Frontal cortex (tissue), 4 donors: ENCODE measurements around the gene TMTC1. TPM values are rescaled to one million over a fixed set of nuclear protein-coding genes. Genes with fewer than 3 reads are reported as not detected.

Experiments
- DNase-seq, 2 donors: peaks; one replicate each; pipeline ENCODE4 v3.0.0; 2012; ENCODE audit warnings: low spot score in 2 of 2
- FAIRE-seq: peaks from 2 replicates; lab custom pipeline; 2012; peaks lifted over from hg19 to GRCh38; lab: Jason Lieb, UNC
- total RNA-seq: library from RNA; depleted of rRNA; stranded (reverse); fragments of >200 nt; gene quantifications from one replicate; pipeline ENCODE4 v1.2.3, GENCODE V29; 2014
- donor health status: control.
- donor health status: control.
- donor health status: control.

The TMTC1 gene
- total RNA-seq, 1 donor from 2014 or later = 17.1 TPM

DNA sequence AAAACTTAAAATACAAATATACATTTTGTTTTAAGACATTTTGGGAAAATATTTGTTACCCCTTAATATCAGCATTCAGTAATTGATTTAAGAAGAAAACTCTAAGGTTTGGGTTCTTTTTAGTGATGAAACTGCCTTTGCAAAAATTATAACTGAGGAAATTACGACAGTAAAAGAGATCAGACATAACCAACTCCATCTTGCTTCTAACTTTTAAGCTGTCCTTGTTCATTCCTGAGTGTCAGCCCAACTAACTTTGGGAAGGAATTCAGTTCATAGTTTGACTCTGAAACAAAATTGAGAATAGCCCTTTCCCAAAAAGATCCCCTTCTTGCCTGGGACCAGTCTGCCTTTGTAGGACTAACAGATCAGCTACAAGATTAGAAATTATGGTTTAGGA, 93.0 kb downstream of the TMTC1 start:
- FAIRE-seq (no peak), DNase-seq (no peak)

DNA sequence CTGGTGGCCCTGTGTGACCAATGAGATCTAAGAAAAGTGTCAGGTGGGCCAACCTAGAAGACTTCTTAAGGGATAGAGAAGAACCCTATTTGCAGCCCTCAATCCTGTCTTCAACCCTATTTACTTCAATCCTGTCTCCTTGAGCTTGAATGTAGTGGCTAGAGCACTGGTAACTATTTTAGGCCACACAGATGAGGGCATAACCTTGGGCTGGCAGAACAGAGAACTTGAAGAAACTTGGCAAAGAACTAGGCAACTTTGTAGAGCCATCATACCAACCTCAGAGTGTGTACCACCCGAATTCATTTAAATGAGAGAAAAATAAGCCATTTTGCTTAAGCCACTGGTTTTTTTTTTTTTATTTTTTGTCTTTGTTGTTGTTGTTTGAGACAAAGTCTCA, 94.8 kb downstream of the TMTC1 start:
- DNase-seq (no peak), FAIRE-seq (no peak)

DNA sequence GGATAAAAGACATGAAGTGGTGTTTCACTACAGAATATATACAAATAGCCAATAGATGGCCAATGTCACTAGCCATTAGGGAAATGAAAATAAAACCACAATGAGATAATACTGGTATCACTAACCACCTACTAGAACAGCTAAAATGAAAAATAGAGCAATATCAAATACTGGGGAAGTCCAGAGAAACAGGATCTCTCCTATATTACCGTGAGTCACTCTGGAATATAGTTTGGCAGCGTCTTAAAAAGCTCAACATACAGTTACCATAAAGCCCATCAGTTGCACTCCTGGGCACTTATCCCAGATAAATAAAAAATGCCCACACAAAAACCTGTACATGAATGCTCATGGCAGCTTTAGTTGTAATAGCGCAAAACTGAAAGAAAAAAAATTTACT, 101.7 kb downstream of the TMTC1 start:
- FAIRE-seq (no peak), DNase-seq (no peak)

DNA sequence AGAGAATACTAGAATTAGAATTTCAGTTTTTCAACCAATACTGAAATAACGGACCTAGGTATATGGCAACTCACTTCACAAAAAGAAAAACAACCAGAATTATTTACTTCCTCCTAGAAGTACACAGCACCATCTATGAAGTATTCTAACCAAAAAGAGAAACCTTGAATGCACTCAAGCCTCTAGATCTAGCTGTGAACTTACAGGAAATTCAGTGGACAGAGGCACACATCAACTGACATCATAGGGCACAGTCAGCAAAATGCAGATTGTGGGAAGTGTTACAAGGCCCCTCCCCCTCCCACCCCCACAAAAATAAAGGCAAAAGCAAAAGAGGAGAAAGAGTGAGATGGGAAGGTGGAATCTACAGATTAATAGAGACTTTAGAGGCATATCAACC, 102.4 kb downstream of the TMTC1 start:
- no peak for FAIRE-seq

DNA sequence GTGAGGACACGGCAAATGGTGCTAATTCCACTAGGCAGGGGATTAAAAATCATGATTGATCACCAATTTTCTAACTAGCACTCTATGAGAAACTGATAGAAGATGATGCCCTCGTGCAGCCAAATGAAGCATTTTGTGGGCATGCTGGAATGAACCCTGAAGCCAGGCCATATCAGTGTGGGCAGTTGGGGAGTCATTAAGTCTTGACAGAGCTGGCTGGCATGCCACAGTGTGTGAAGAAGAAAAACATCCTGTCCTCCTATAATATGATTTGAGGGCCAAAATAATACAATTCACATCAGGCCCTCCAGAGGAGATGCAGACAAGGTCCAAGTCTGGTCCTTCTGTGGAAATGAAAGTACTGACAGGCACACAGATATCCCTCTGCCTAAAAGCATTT, 107.1 kb downstream of the TMTC1 start:
- no peak for FAIRE-seq
- DNase-seq = no peak

More for the DNA sequence above, 102.4 kb downstream of the TMTC1 start:
- DNase-seq = no peak

DNA sequence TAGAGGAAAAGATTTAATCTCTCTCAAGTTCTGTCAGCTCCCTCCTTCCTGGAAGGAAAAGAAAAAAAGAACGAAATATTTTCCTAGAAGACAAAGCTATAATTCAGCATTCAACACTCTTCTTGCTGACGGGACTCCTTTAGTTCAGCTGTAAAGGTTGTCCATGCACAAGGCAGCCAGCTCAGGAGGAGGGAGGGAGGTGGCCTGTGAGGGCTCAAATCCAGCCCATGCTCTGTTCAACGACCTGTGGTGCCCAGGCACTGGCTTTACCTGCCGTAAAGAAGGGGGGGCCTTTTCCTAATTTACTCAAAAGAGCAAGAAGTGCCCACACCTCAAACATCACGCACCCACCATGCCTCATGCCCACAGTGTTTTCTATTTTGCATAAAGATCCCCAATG, 109.3 kb downstream of the TMTC1 start:
- DNase-seq (no peak), FAIRE-seq (no peak)

DNA sequence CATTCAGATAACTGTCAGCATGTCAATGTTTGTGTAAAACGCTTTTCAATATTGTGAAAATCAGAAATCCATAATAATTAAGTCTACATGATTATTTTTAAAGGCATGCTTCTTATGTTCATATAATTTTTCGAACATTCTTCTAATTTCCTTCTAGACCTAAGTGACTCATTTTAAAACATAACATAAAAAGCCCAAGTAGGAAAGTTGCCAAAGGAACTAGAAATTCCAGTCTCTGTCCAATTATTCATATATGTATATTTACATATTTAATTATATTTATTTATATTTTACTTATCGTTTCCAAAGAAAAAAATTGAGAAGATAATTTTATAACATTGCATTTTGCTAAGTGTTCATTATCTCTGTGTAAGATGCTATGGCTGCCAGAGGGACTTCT, 110.4 kb downstream of the TMTC1 start:
- no peak for FAIRE-seq
- DNase-seq = no peak

DNA sequence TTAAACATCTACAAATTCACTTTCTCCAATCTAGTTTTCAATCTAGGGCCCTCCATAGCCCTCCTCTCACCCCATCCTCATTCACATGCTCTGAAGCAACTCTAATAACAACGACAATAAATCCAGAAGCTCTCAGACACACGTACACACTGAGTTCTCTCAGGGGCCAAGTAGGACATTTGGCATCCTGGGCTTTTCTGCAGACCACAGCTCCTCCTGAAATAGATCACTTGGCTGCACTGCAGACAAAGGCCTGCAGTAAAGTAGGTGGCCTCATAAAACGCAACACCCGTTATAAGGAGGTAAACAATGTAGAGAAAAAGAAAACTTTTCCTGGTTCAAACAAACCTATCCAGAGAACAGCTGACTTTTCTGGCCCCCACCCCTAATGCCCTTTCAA, 111.2 kb downstream of the TMTC1 start:
- no peak for FAIRE-seq
- no peak for DNase-seq

DNA sequence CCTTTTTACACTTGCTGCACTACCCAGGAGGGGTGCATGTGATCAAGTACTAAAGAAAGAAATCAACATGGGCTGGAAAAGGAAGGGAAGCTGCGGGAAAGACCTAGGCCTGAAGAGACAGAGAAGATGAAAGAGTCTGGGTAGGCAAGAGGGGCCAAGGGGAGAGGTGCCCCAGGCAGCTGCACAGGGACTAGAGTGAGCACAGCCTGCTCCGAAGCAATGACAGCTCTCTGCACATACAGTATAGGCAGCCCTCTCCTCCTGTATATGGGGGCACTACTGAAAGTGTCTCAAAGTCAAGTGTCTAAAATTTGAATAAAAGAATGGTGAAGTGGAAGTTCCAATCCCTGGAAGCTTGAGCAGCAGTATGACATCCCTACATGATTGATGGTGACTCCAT, 112.0 kb downstream of the TMTC1 start:
- no peak for FAIRE-seq
- DNase-seq = no peak

DNA sequence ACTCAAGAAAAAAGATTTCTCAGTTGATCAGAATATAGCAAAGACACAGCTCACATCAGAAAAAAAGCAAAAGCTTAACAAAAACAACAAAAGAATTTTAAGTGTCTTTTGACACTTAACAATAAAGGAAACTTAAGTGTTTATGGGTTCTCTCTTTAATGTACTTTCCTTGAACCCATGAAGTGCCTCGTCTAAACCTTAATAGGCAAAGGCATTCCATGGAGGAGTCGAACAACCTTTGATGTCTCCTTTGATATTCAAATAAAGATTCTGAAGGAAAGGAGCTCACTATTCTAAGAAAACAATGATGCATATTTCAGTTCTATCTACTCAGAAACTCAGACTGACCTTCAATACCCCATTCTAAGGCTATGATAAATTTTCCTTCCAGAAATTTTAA, 116.7 kb downstream of the TMTC1 start:
- no peak for DNase-seq
- FAIRE-seq = no peak

DNA sequence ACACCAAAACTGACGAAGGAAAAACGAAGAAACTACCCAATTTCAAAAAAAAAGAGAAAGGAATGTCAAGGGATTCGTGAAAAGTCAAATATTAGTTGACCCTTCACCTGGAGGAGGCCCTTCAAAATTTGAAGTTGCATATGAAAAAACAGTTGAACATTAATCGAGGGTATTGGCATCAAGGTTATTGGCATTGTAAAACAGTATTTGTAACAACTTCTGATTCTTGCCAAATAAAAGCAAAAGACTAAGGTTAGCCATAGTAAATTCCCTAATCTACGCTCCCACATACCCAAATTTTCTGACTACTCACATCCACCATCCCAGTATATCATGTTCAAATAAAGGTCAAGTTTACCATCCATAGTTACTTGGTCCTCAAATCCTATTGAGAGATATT, 118.6 kb downstream of the TMTC1 start:
- FAIRE-seq (no peak), DNase-seq (no peak)

DNA sequence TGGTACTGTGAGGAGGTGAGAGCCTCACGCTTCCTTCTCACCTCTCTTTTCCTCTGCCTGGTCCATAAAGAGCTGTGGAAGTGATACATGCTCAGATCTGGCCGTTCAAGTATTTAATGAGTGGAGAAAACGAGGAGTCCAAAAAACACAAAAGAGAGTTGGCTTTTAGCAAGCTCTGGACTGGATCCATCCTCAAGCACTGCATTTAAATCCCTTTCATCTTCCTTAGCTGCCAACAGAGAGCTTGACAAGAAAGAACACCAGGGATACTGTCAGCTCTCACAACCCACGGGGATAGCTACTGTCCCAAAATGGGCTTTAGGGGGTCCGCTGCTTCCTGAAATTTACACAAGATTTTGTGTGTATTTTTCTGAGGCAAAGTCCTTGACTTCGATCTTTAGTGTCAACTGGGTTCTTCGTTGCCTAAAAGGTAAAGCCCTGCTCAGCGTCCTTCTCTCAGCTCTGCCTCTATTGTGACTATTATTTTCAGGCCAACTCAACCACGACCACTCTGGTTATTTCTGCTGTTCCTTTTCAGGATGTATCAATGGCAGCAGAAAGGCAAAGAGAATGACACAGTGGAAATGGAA, 120.9 kb downstream of the TMTC1 start:
- FAIRE-seq = no peak

DNA sequence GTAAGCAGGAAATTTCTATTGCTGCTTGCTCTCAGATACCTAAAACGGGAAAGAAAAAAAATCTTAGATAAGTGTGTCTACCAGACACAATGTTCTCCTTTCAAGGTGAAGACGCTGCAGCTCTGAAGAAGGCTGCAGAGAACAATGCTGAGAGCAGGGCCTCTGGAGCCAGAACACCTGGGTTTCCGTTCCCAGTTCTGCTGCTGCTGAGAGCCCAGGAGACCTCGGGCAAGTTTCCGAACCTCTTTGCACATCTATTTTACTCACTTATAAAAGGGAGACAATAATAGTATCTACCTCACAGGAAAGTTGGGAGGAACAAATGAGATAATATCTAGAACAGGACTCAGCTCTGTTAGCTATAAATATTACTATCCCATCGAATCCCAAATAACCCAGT, 122.9 kb downstream of the TMTC1 start:
- FAIRE-seq (no peak), DNase-seq (no peak)

More for the DNA sequence above, 120.9 kb downstream of the TMTC1 start:
- DNase-seq = peak in 1 of 2 donors; percentile 16

DNA sequence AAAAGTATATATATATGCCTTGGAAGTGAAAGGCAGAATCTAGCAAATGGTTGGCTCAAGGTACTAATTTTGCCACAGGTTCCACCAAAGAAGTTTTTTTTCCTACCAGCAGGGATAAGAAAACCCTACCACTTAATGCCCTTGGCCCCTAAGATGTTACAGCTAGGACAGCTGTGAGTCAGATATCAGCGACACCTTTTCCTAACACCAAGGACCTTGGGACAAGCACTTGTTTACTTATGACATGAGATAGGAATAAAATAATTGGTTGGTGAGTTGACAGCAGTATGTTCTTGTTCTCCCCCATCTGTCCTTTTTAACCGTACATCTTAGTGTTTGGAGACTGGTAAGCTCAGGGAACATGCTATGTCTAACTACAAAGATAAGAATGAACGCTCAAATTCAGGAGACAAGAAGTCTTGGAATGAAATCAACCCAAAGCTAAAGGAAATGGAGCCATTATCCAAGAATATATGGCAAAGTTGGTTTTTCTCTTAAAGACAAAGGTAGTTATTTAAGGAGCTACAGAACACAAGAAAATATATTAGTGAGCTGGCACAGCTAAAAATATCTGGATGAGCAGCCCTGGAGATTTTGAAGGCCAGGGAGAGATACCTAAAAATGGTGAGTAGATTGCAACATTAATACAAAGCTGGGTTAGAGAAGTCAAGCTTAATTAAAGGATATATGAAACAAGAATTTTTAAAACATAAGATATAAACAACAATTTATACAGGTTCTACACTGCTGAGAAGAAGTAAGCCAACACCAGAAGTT, 126.8 kb downstream of the TMTC1 start:
- DNase-seq = no peak
- no peak for FAIRE-seq

DNA sequence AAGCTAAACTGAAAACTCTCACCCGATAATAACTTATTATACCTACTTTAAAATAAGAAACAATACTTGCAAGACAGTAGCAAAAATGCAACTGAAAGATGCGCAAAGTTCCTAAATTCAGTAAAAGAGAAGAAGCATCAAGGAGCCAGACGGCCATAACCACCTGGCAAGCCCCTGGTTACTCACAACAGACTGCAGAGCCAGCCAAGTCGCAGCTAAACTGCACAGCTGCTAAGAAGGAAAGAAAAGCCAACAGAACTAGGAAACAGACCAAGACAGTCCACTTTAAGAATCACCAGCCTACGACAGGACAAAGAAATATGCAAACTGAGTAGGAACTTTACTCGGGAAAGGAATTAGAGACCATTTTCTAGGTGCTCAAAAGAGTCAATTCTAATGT, 127.9 kb downstream of the TMTC1 start:
- DNase-seq (no peak), FAIRE-seq (no peak)

DNA sequence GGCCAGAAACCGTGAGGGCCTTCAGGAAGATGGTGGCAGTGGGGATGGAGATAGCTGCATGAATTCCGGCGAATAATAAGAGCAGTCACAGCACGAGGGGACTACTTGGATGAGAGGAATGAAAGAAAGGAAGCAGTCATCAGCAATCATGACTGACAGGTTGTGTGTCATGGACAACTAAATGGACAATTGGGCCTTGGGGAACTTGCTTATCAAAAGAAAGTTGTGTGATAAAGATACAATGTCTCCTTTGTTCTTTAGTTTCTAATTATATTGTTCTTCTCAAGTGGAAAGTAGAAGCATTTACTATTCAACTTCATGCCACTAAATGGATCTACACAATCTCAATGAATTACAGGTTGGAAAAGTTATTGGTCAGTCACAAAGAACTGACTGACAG, 130.5 kb downstream of the TMTC1 start:
- no peak for FAIRE-seq
- no peak for DNase-seq

DNA sequence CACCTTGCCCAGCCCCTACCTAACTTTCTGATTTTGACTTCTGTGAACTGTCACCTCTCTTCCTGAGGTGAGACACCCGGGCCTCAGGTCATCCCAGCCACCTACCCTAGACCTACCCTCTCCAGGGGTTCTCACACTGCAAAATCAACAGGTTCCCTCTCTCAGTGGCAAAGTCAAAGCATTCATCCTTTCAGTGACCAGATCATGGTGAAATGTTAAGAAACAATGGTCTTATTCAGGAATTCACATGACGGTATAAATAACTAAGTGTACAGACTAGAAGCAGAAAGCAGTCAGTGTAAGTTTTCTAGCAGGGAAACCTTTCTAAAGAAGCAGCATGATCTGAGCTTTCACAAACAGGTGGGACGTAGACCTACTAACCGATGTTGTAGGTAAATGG, 133.4 kb downstream of the TMTC1 start:
- FAIRE-seq (no peak), DNase-seq (no peak)

DNA sequence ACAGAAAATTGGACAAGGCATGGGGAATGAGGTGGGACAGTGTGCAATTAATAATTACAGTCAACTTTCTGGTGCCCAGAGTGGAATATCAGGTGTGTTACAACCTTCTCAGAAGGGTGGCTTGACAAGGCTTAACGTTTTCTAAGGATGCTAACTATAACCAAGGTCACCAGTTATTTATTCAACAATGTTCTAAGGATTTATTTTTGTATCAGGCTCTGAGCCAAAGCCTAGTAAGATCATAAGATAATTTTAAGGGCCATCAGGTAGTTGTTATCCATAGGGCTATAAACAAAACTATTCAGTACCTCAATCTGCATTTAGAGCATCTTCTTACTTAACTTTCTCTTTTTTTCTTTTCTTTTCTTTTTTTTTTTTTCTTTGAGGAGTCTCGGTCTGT, 134.0 kb downstream of the TMTC1 start:
- DNase-seq (no peak), FAIRE-seq (no peak)

DNA sequence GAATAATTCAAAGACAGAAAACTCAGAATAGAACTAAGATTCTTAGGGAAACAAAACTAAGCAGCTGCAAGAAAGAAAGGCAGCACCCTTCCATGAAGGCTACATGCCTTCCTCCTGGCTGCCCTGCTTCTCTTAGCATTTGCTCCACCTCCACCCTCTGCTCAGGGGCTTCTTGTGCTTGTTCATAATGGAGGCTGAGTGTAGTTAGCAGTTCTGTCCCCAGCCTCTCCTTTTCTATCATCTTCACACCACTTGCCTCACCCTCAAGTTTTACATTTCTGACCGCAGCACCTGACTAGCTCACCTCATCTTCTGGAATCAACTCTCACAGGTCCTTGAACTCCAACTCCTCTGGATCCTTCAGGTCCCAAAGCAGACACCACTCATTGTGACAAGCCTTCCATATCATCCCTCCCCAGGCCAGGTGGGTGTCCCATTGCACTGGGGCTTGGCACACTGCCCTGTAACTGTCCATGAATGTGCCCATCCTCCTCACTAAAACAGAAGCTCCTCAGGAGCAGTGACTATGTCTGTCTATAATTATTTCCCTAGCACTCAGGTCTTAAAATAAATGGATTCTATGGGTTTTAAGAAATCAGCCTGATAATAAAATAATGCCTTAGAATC, 139.1 kb downstream of the TMTC1 start:
- no peak for FAIRE-seq
- no peak for DNase-seq

DNA sequence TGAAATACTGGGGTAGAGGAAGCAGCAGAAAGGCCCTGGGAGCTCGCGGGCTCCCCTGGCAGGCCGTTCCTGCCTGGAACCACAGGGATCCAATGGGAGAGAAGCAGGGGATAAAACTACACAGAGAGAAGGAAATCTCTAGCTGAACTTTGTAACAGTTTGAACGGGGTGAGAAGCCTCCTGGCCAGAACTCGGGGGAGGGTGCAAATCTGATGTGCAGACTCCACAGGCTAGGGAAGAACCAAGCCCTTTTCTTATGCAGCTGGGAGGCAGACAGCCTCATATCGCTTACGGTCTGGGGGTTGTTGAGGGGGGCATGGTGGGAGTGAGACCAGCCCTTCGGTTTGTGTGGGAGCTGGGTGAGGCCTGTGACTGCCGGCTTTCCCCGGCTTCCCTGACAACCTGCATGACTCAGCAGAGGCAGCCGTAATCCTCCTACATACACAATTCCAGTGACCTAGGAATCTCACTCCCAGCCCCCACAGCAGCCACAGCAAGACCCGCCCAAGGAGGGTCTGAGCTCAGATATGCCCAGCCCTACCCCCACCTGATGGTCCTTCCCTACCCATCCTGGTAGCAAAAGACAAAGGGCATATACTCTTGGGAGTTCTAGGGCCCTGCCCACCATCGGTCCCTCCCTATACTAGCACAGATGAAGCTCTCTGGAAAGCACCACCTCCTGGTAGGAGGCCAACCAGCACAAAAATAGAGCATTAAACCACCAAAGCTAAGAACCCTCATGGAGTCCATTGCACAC, 143.0 kb downstream of the TMTC1 start:
- DNase-seq = no peak
- no peak for FAIRE-seq
